Islet precursor cell (in vitro differentiated cells): Measurements from ENCODE around the gene VTA1.
A peak's percentile ranks its signal among the peaks of the same experiment; 100 is the strongest.
"Not testable (repeated sequence)": the region's sequence is repeated elsewhere in the genome, so short reads cannot be mapped to it uniquely, and the experiment has no call there.

Experiments
- DNase-seq: peaks from one replicate; pipeline ENCODE4 v3.0.0-alpha.2; 2018

Gene VTA1

DNA sequence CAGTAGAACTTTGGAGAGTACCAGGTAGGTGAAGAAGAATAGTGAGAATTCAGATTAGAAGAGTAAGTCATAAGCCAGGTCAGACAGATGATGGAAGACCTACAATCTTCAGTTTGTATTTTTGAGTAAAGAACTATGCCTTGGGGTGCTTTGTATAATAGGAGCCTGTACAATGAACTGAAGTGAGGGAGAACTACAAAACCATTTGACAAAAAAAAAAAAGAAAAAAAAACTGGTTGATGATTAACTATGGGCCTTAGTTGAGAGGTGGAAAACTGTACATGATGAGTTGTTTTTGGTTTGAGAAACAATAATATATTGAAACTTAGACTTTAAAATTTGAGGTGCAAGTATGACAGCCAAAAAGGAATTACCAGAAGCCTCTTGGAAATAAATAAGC, 25.7 kb downstream of the VTA1 start:
- no peak for DNase-seq

DNA sequence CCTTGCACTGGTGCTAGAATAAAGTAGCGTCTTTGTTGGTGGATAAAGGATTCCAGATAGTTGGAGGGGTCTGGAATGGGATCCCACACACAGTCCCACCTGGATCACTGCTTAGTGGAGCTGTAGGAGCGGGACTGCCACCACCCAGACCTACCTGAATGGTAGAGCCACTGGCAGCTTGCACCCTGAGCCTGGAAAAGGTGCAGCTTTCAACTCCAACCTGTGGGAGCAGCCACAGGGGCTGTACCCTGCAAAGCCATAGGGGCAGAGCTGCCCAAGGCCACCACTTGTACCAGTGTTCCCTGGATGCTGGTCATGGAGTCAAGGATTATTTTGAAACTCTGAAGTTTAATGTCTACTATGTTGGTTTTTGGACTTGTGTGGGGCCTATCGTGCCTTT, 26.9 kb downstream of the VTA1 start:
- no peak for DNase-seq

DNA sequence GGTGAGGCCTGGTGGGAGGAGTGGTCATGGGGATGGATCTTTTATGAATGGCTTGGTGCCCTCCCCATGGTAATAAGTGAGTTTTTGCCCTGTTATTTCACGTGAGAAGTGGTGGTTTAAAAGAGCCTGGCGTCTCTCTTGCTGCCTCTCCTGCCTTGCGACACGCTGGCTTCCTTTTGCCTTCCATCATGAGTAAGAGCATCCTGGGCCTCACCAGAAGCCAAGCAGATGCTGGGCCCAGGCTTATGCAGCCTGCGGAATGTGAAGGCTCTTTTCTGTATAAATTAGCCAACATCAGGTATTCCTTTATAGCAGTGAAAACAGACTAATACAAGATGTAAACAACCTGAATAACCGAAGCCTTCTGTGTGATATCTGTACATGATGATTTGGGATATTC, 27.6 kb downstream of the VTA1 start:
- DNase-seq: no peak

DNA sequence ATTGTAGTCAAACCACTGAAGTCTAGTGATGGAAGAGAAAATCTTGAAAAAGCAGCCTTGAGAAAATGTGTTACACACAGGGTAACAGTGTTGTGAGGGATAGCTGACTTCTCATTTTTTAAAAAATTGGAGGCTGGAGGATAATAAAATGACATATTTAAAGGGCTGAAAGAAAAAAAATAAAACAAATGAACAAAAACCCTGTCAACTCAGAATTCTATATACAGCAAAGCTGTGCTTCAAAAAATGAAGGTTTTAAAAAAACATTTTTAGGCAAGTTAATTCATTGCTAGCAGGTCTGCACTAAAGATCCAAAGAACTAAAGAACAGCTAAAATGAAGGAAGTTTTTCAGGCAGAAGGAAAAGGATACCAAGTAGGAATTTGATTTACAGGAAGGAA, 31.1 kb downstream of the VTA1 start:
- DNase-seq: no peak

DNA sequence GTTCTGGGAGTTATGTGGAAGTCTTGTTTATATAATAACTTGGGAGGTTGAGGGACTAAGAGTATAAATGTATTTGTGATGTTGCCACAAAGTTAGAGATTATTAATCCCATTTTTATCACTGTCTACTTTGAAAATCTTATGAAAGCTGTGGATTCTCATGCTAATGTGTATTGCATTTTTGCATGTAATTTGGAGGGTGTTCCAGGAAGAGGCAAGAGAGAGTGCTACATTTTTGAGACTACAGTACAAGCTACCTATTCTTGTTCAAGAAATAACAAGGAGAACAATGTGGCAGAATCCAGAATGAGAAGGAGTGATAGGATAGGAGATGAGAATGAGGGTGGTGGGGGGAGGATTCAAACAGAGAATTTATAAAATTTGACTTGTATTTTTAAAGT, 34.9 kb downstream of the VTA1 start:
- no peak for DNase-seq

DNA sequence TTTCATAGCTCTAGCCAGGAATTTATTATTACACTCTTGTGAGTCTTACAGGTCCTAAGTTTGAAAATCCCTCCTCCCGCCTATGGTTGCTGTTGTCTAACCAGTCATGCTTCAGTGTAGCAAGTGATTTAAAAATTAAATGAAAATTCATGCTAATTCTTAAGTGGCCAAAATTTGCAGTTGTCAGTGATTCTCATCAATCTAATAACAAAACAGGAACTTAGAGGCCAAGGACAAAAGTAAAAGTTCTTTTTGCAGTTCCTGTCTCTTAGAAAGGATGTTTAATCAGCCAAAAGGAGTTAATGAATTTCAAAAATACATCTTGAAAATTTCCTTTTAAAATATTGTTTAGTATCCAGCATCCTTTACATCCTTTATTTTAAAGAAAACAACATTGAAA, 36.3 kb downstream of the VTA1 start:
- no peak for DNase-seq

DNA sequence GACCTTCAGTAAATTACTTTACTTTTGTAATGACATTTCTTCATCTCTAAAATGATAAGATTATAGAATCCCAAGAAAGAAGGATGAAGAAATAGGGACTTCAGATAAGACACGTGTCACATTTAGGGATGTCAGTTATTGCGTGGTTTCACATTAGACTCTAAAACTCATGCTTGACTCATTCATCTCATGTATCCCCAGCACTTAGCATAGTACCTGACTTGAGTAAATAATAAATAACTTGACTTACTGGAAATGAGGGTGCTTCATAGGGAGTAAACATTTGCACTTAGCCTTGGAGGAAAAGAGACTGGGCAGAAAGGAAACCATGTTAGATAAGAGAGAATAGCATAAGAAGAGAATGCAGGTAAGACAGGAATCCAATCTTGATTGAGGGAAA, 37.2 kb downstream of the VTA1 start:
- DNase-seq: no peak

DNA sequence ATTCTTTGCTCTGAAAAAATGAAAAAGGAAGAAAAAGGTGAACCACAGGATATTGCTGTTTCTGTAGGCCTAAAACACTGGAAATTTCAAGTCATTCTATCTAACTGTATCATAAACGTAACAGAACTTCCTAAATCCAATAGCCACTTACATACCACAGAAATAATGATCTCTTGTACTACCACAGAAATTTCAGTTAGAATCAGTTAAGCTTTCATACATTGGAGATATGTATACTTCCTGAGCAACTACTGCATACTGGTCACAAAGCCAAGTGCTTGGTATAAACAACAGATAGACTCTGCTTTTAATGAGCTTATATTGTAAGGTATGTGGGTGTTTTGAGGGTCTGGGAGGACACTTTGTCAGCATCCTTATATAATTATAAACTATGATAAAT, 38.6 kb downstream of the VTA1 start:
- DNase-seq: no peak

DNA sequence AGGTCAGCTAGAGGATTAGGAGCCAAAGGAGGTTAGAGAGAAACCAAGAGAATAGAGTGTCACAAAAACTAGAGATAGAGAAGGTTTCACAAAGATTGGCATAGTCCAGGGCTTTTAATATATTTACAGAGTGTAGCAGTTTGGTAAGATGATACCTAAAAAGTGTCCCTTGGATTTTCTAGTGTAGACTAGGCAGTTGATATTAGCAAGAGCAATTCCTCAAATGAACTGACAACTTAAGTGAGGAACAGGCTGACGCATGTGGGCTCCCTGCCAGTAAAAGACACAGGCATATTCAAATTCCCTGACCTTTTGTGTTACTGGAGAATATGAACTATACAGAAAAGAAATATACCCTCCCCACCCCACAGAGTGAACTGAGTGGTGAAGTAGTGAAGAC, 40.1 kb downstream of the VTA1 start:
- no peak for DNase-seq

DNA sequence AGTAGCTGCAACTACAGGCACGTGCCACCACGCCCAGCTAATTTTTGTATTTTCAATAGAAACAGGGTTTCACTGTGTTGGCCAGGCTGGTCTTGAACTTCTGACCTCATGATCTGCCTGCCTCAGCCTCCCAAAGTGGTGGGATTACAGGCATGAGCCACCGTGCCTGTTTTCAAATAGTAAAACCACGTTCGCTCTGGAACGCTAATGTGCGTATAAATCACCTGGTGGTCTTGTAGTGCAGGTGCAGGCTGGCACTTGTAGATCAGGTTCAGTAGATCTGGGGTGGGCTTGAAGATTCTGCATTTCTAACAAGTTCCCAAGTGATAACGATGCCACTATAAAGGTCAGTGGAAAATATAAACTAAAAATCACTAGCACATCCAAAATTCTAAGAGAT, 41.3 kb downstream of the VTA1 start:
- not testable (repeated sequence) for DNase-seq

DNA sequence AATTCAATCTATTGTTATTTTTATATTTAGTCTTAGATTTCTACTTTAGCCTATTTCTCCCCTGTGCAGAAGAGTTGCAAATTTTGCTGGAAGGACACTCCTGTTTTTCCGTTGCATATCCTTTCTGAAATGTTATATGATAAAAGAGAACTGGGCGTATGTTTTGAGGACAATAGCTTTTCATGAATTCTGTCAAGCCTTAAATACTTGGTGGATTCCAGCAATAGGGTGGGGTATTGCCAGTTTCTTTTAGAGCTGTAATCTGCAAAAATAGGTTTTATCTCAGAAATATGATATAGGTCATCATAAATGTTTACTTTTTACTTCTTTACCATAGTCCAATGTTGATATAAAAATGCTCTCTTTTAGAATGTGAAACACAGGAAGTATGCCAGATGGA, 42.0 kb downstream of the VTA1 start:
- DNase-seq: no peak

DNA sequence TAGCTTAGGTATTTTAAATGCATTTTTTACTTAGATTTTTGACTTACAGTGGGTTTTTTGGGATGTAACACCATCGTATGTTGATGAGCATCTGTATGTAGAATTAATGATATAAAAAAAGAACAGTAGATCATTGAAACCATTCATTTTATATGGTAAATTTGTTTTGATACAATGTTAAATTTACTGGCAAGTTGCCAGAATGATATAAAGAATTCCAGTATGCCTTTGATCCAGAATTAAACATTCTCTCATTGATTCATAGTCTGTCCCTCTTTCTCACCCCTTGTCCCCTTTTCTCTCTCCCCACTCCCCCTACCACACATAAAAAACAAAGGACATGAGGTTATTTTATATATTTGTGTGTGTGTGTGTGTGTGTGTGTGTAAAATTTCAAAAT, 45.3 kb downstream of the VTA1 start:
- DNase-seq: no peak

DNA sequence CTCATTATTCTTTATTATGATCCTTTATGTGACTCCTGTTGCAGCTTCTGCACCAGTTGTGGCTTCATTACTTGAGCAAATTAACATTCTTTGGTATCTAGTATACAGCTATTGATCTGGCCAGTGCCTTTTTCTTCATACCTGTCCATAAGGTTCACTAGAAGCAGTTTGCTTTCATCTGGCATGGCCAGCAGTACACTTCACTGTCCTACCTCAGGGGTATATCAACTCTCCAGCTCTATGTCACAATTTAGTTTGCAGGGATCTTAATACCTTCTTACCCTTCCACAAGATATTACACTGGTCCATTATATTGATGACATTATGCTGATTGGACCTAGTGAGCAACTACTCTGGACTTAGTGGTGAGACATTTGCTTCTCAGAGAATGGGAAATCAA, 46.6 kb downstream of the VTA1 start:
- DNase-seq: no peak

DNA sequence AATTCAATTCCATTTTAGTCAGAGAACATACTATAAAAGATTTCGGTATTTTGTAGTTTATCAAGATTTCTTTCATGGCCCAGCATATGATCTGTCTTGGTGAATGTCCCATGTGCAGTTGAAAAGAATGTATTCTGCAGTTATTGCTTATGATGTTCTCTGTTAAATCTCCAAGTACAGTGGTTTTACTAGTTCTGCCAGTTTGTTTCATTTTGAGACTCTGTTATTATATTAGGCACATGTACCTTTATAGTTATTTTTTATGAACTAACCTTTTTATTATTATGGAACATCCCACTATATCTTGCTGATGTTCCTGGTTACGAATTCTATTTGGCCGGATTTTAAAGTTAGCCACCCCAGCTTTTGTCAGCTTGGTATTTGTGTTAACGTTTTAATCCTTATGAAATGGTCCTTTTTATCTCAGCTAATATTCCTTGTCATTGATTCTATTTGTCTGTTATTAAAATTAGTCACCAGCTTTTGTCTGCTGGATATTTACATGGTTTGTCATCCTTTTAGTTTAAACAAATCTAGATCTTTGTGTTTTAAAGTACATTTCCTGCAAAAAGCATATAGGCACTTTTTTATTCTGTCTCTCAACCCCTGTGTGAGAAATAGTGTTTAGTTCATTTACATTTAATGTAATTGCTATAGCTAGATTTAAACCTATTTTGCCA, 48.9 kb downstream of the VTA1 start:
- DNase-seq: no peak

DNA sequence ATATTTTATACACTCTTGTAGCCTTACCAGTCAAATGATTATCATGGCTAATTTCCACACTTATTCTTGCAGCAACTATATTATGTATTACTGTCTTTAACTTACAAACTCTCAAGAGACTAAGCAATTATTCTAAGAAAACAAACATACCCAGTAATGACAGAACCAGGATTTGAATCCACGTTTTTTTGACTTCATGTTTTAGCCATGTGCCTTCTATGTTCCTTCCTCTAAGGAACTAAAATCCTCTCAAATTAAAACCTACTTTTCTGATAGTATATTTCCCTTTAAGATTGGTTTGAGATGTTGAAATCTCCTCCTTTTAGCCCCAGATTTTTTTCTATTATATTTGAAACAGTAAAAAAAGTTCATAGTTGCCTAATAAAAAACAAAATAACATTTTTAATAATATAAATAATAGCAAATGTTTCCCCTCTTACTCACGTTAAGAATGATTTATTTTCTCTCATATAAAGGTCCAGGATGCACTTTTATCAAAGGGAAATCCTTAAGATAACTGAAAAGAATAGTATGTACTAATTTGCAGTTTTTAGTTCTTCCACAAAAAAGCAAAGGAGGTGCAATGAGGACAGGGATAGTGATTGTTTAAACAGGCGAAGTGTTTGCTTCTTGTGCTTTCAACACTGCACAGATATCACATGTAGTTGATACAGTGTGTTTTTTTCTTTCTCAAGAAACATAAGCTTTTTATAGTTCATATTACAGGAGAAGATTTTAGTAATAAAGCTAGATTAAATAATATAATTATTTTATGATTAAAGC, 54.0 kb downstream of the VTA1 start:
- no peak for DNase-seq

DNA sequence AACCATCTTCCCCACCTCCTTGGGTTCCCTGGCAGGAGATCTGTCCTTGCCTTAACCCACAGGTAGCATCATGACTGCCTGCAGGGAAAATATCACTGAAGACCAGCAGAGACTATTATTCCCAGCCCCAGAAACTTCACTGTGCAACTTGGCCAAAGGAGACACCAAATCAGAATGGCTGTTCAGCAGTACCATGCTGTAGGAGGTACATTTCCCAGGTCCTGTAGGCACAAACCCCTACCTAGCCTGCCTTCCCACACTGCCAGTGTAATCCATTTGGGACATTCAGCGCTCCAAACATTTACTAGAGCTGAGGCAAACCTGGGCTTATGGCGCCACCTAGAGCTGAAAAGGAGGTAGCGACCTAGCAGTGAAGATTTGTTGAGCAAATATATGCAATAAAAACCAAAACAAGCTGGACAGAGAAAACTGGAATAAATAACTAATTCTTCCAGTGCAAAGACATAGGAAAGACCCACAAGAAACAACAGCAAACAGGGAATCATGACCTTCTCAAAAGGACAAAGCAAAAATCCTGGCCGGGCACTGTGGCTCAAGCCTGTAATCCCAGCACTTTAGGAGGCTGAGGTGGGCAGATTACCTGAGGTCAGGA, 60.3 kb downstream of the VTA1 start:
- DNase-seq: peak; percentile 69

DNA sequence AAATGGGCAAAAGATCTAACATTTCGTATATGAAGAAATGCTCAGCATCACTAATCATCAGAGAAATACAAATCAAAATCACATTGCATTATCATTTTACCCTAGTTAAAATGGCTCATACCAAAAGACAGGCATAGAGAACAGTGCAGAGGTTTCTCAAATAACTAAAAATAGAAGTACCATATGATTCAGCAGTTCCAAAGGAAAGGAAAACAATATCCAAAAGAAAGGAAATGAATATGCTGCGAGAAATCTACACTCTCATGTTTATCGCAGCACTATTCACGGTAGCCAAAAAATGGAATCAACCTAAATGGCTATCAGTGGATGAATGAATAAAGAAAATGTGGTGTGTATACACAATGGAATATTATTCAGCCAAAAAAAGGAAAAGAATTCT, 63.5 kb downstream of the VTA1 start:
- DNase-seq: no peak

DNA sequence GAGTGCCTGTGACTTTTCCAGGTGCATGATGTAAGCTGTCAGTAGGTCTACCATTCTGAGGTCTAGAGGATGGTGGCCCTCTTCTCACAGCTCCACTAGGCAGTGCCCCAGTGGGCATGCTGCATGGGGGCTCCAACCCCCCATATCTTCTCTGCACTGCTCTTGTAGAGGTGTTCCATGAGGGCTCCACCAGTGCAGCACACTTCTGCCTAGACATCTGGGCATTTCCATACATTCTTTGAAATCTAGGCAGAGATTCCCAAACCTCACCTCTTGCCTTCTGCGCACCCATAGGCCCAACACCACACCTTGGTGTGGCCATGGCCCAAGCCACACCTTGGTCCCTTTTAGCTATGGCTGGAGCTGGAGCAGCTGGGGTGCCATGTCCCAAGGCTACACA, 66.3 kb downstream of the VTA1 start:
- DNase-seq: no peak

DNA sequence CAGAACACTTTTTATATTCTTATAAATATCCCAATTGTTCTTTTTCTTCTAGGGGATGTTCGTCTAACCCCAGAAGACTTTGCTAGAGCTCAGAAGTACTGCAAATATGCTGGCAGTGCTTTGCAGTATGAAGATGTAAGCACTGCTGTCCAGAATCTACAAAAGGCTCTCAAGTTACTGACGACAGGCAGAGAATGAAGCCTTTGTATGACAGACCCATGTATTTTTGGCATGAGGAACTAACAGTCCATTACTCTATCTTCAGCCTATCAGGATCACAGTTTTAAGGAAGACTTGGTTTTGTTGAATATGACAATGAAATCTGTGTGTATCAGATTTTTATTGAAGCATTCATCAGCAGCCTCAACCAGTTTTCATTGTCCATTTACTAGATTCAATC, 71.4 kb downstream of the VTA1 start:
- no peak for DNase-seq

DNA sequence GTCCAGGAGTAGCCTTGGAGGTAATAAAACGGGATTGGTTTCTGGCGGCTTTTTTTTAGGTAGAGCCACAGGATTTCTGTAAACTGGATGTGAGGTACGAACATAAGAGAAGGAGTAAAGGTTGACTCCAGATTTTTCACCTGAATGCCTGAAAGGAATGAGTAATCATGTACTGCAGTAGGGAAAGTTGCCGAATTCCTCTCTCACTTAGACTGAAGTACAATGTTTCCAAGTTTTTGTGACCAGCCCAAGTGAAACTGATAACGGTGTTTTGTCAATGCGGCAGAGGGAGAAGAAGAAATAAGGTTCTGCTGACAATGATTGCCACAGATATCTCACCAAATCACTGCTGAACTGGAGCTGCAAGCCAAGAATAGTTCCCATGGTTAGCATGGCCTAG, 75.0 kb downstream of the VTA1 start:
- no peak for DNase-seq

DNA sequence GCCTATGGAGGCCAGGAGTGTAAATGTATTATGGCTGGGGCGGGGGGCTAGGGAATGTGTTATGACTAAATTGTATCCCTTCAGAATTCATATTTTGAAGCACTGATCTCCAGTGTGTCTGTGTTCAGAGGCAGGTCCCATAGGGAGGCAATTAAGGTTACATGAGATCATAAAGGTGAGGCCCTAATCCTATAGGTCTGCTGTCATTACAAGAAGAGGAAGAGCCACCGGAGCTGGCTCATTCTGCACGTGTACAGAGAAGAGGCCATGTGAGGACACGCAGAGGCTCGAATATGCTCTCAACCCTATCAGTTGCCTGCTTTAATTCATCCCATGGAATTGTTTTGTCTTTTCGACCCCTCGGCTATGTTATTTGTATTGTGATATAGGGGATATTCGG, 76.9 kb downstream of the VTA1 start:
- no peak for DNase-seq

DNA sequence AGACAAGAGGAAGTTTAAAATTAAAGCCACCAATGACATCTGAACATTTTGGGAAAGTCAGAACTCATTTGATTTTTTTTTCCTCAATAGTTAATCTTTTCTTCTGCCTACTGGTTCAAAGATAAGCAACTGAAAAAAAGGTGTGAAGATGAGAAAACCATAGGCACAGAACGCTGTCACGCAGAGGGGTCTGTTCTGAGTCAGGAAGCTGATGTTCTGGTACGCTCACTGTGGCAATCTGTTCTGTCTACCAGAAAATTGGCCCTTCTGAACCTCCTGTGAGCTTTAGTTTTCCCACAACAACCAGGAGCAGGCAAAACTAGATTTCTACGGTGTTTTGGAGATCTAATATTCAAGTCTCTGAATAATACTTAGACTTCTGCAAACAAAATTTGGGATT, 78.1 kb downstream of the VTA1 start:
- DNase-seq: no peak

DNA sequence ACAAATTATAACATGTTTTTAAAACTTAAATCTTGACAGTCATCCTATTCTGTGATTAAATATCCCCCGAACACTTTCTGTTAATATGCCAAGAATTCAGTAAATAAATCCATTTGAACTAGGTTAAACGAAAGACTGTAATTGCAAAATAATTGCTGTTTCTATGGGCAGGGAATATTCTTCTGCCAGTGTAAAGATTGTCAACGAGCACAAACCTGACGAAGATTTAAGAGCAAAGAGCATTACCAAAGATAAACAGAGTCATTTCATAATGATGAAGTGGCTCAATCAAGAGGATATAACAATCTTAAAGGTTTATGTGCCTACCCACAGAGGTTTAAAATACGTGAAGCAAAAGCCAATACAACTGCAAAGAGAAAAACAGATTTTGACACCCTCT, 78.5 kb downstream of the VTA1 start:
- no peak for DNase-seq

DNA sequence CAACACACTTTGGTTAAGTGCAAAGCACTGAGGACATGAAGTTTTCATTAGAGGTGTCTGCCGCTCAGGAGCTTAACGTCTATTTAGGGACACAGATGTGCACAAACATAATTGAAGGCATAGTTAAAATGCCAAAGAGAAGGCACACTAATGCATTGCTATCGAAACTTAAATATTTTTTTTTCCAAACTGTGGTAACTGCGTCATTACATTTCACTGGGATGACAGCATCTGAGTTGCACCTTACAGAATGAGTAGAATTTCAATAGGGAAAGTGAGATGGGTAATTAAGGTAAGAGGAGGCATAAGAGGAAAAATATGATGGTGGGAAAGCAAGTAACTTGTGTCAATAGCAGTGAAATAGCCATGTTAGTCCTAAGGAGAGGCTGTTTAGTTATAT, 79.7 kb downstream of the VTA1 start:
- DNase-seq: no peak
